ENCODE results near the gene PALB2.
A peak's percentile ranks its signal among the peaks of the same experiment; 100 is the strongest.
"Not testable (repeated sequence)": the region's sequence is repeated elsewhere in the genome, so short reads cannot be mapped to it uniquely, and the experiment has no call there.

Gene PALB2

DNA sequence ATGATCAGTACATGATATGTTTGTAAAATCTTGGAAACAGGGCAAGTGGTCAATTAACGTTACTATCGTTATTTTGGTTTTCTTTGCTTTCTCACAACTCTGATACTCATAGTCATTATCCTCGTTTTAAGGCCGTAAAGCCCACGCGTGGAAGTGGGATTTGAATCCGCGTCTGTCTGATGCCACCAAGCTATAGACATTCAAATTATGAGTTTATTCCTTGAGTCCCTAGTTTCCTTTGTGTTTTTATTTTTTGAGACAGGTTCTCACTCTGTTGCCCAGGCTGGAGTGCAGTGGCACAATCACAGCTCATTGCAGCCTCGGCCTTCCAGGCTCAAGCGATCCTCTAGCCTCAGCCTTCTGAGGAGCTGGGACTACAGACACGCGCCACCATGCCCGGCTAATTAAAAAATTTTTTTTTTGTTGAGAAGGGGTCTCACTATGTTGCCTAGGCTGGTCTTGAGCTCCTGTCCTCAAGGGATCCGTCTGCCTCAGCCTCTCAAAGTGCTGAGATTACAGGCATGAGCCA is 1.2 kb upstream of the PALB2 start:
- no peak for DNase-seq

DNA sequence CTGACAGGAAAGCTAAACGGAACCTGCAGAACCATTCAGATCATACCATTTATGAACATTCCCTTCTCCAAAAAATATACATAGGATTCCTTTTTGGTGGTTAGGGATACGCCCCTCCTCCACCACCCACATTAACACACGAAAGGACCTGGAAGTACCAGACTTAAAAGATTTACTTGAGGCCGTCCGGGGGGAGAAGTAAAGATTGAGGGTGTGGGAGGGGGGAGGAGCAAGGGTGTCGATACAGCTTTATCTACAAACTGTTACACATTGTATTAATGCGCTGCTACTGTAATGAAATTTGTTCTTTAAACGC is 537 bp downstream of the PALB2 start:
- no peak for DNase-seq

GRCh38 chr16:23635958-23636357 is 5.2 kb downstream of the PALB2 start:
- DNase-seq = no peak

DNA sequence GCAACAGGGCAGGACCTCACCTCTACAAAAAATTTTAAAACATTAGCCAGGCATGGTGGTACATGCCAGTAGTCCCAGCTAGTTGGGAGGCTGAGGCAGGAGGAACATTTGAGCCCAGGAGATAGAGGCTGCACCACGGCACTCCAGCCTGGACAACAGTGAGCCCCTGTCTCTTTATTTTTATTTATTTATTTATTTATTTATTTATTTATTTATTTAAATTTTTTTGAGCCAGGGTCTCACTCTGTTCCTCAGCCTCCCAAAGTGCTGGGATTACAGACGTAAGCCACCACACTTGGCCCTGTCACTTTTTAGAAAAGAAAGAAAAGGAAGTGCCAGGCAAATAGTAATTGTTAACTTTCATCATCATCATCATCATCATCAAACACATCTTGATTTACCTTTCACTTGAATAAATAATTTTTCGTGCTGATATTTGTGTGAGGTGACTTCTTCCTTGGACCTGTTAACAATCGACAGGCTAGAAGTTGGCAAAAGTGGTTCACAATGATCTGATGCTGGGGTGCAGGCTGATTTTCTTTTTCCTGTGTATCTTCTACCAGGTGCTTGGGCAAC is 6.6 kb downstream of the PALB2 start:
- no peak for DNase-seq

DNA sequence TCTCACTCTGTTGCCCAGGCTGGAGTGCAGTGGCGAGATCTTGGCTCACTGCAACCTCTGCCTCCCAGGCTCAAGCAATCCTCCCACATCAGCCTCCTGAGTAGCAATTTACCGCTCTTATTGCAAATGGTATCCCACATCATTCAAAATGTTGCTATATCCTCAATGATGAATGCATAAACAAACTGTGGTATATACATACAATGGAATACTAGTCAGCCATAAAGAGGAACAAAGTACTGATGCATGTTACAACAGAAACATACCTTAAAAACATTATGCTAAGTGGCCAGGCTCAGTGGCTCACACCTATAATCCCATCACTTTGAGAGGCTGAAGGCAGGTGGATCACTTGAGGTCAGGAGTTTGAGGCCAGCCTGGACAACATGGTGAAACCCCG is 9.2 kb downstream of the PALB2 start:
- not testable (repeated sequence) for DNase-seq

- no peak for DNase-seq
Measured at GRCh38 chr16:23629516-23629915, 11.6 kb downstream of the PALB2 start.

DNA sequence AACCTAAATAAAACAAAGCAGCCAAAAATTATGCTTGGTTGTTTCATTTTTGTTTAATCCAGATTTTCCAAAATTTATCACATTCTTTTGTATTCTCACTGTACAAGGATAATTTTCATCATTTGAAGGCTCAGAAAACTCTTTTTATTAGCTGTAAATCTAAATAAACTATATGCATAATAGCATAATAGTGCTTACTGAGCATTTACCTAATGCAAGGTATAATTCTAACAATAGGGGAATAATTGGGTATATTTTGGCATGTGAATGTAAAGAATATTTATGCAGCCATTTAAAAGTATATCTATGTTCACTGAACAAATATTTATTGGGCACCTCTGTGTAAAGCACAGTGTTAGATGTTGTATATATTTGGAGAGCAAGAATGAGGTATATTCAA is 17.0 kb downstream of the PALB2 start:
- no peak for DNase-seq

DNA sequence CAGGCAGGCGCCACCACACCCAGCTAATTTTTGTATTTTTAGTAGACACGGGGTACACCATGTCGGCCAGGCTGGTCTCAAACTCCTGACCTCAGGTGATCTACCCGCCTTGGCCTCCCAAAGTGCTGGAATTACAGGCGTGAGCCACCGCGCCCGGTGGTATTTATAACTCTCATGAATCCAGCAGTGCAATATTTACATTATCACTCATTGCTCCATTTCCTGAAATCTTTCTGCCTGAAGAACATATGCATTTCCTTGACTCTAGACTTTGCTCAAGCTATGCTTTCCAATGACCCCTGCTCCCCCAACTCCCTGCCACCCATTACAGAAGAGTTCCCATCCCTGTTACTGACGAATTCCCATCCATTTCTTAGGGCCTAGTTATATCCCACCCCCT is 25.3 kb downstream of the PALB2 start:
- DNase-seq = no peak

GRCh38 chr16:23611936-23612335 is 29.2 kb downstream of the PALB2 start:
- no peak for DNase-seq

- not testable (repeated sequence) for DNase-seq
Measured at GRCh38 chr16:23610905-23611304, 30.2 kb downstream of the PALB2 start.

GRCh38 chr16:23609929-23610328 is 31.2 kb downstream of the PALB2 start:
- DNase-seq = no peak

GRCh38 chr16:23608194-23608593 is 32.9 kb downstream of the PALB2 start:
- DNase-seq = peak in 1 of 2 experiments; percentile 40

- DNase-seq = no peak
Measured at GRCh38 chr16:23607726-23608125, 33.4 kb downstream of the PALB2 start.

GRCh38 chr16:23597003-23597756 is 43.9 kb downstream of the PALB2 start:
- DNase-seq = peak in 1 of 2 experiments; percentile 17

GRCh38 chr16:23595951-23596720 is 45.0 kb downstream of the PALB2 start, which contains the start of gene NDUFAB1:
TSS of gene NDUFAB1 (minus strand) at chr16:23596316. CDS start at chr16:23596290, 26 bp downstream.
- peak in 1 of 2 experiments; percentile 64 for DNase-seq

GRCh38 chr16:23595246-23595950 is 45.7 kb downstream of the PALB2 start:
- DNase-seq = no peak

DNA sequence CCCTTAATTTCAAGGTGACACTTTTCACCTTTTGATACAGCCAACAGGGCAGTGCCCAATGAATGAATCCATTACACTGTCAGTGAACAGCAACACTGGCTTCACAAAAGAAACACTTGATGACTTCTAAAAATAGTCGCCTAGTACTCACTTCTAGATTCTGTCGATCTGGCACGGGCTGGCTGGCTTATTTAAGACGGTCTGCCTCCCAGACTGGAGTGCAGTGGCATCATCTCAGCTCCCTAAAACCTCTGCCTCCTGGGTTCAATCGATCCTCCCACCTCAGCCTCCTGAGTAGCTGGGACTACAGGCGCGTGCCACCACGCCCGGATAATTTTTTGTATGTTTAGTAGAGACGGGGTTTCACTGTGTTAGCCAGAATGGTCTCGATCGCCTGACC is 46.9 kb downstream of the PALB2 start:
- no peak for DNase-seq

DNA sequence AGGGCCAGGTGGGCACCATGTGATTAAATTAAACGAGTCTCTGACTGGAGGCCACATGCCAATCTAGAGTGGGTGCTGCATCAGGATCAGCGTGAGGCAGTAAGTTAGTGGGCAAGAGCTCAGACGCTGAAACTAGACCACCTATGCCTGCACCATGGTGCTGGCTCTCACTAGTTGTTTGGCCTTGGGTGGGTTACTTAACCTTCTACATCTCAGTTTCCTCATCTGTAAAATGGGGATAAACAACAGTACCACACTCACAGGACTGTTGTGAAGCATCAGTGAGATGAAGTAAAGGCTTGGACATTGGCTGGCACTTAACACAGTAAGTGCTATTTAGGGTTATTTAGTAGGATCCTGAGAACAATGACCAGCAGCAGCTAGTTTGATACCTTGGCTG is 50.9 kb downstream of the PALB2 start:
- DNase-seq = no peak

- no peak for DNase-seq
Measured at GRCh38 chr16:23587726-23588125, 53.4 kb downstream of the PALB2 start.

DNA sequence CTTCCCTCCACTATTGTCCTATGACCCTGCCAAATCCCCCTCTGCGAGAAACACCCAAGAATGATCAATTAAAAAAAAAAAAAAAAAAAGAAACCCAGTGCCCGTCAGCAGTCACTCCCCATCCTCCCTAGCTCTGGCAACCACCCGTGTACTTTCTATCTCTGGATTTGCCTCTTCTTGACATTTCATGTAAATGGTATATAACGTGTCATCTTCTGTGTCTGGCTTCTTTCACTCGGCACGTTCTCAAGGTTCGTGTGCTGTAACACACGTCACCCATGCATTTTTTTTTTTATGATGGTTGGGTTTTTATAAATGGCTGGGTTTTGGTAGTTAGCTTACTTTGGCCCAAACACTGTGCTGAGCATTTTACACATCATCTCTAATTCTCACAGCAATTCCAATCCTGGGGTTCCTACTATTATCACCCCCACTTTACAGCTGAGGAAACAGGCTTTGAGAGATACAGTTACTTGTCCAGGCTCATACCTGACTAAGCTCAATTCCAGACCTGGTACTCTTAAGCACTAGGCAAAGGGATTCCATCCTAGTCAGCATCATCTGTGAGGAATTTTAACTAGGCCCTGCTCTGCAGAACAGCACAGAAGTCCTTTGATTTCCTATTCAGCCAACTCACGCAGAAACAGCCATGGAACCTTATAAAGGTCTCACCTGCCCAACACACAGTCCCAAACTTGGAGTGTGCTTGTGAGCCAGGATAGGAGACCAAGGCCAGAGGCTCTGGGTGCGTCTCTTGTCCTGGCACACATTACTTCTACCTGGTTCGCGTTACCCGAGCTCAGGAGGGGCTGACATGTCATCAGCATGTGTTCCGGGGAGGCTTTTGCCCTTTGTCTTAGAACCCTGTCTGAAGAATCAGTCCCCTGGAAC is 56.7 kb downstream of the PALB2 start:
- DNase-seq = no peak

GRCh38 chr16:23583271-23583670 is 57.8 kb downstream of the PALB2 start:
- not testable (repeated sequence) for DNase-seq

DNA sequence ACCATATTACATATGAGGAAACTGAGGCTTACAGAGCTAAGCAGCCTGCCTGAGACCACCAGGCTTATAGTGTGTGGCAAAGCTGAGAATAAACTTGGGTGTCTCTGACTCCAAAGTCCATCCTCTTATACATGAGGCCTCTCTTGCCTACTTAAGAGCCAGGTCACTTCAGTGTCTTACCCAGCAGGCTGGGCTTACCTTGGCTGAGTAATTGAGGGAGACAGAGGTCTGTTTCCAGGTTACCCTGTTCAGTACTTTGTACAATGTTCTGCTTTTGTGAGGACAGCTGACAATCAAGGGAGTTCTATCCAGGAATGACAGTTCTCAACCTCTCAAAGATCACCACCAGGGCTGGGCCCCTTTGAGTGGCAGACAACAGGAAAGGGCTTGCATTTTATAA is 59.3 kb downstream of the PALB2 start:
- no peak for DNase-seq
